HepG2 (cell line): ENCODE data around the gene BRMS1. TPM values are rescaled to one million over a fixed set of nuclear protein-coding genes. Genes with fewer than 3 reads are reported as not detected.

Experiments
- ARID5B ChIP-seq: IDR thresholded peaks from 2 replicates; pipeline ENCODE4 v1.4.0; 2020; ENCODE audit warnings: mild to moderate bottlenecking, missing genetic modification reagents
- EED ChIP-seq: sonication (generic); formaldehyde crosslinking; IDR thresholded peaks from 2 replicates; pipeline ENCODE4 v1.5.0; 2020; ENCODE audit warnings: mild to moderate bottlenecking, missing genetic modification reagents
- ELF1 ChIP-seq: sonication (generic); formaldehyde crosslinking; IDR thresholded peaks from 2 replicates; pipeline ENCODE4 v1.4.0; 2020; ENCODE audit warnings: missing genetic modification reagents
- HMG20A ChIP-seq: IDR thresholded peaks from 2 replicates; pipeline ENCODE4 v1.6.1; 2016; ENCODE audit warnings: borderline replicate concordance
- MIER2 ChIP-seq: IDR thresholded peaks from 2 replicates; pipeline ENCODE4 v1.6.1; 2016; ENCODE audit warnings: missing biosample characterization, missing genetic modification reagents
- PTBP1 ChIP-seq: fragments of 200-400 bp; formaldehyde crosslinking; IDR thresholded peaks from 2 replicates; pipeline ENCODE4 v1.6.1; 2018; ENCODE audit warnings: low read length, low read depth; ENCODE audit not compliant: poor library complexity, severe bottlenecking
- RCOR2 ChIP-seq: IDR thresholded peaks from 2 replicates; pipeline ENCODE4 v1.6.1; 2016; ENCODE audit warnings: missing biosample characterization, missing genetic modification reagents
- RFX3 ChIP-seq: IDR thresholded peaks from 2 replicates; pipeline ENCODE4 v1.6.1; 2016; ENCODE audit warnings: missing biosample characterization, missing genetic modification reagents
- RXRA ChIP-seq: sonication (generic); formaldehyde crosslinking; IDR thresholded peaks from 2 replicates; pipeline ENCODE4 v1.5.1; 2020; ENCODE audit warnings: missing genetic modification reagents
- SMAD9 ChIP-seq: sonication (generic); formaldehyde crosslinking; IDR thresholded peaks from 2 replicates; pipeline ENCODE4 v1.5.1; 2020; ENCODE audit warnings: mild to moderate bottlenecking, missing genetic modification reagents
- TIGD3 ChIP-seq: sonication (generic); formaldehyde crosslinking; IDR thresholded peaks from 2 replicates; pipeline ENCODE4 v1.5.1; 2020; ENCODE audit warnings: mild to moderate bottlenecking, missing genetic modification reagents, borderline replicate concordance
- ZBTB2 ChIP-seq: sonication (generic); formaldehyde crosslinking; IDR thresholded peaks from 2 replicates; pipeline ENCODE4 v1.8.0; 2022; ENCODE audit warnings: low read depth, missing genetic modification reagents
- ZNF337 ChIP-seq: sonication (generic); formaldehyde crosslinking; IDR thresholded peaks from 2 replicates; pipeline ENCODE4 v1.5.1; 2020; ENCODE audit warnings: missing genetic modification reagents, low read depth, mild to moderate bottlenecking, borderline replicate concordance
- ZNF816 ChIP-seq: sonication (generic); formaldehyde crosslinking; IDR thresholded peaks from 2 replicates; pipeline ENCODE4 v1.8.0; 2022; ENCODE audit warnings: missing genetic modification reagents, mild to moderate bottlenecking, borderline replicate concordance
- polyA plus RNA-seq, 8 experiments: library from polyadenylated mRNA; depleted of rRNA in 3 of 8; stranded (reverse) in 7 of 8; unstranded in 1 of 8; fragments of >200 nt; fragmentation: Illumina TruSeq in 4 of 8; extraction: Trizol in 4 of 8; gene quantifications; 2 replicates each; pipeline versions ENCODE4 v1.2.1 to v1.2.3, GENCODE V29; 2011 to 2016; ENCODE audit warnings: low read depth in 4 of 8, missing spikeins in 1 of 8, mixed read lengths in 1 of 8; ENCODE audit not compliant: insufficient read depth in 1 of 8
- total RNA-seq, 5 experiments: library from RNA; depleted of rRNA; stranded (reverse); fragments of >200 nt; fragmentation: Illumina TruSeq; extraction: Trizol; gene quantifications; 2 replicates each; pipeline ENCODE4 v1.2.3, GENCODE V29; 2016; ENCODE audit warnings: low read depth in 1 of 5

Gene BRMS1
- total and polyA plus RNA-seq, 2 of the 13 experiments (the other 11 are each of a cell fraction or from before 2014, with no cell fraction given): 15.8 to 55.7 TPM

- TF ChIP-seq TIGD3 (CRISPR knock-in tag) (no peak), HMG20A (CRISPR knock-in tag) (no peak), RCOR2 (CRISPR knock-in tag) (no peak), ARID5B (CRISPR knock-in tag) (0 out of 2 replicates have a peak, but pooled peaks have one; percentile 21), ZNF816 (CRISPR knock-in tag) (no peak), PTBP1 (no peak), SMAD9 (CRISPR knock-in tag) (no peak), ZNF337 (no peak), EED (CRISPR knock-in tag) (no peak), ELF1 (peak; percentile 26; the same call in 1 of the 2 replicates), ZBTB2 (CRISPR knock-in tag) (no peak), RXRA (CRISPR knock-in tag) (no peak), RFX3 (CRISPR knock-in tag) (no peak), MIER2 (CRISPR knock-in tag) (0 out of 2 replicates have a peak, but pooled peaks have one; percentile 32)
Observed at GRCh38 chr11:66386171-66387069, 41.5 kb upstream of the BRMS1 start (continued).
